ENCODE data around the gene UXS1.

The UXS1 gene

DNA sequence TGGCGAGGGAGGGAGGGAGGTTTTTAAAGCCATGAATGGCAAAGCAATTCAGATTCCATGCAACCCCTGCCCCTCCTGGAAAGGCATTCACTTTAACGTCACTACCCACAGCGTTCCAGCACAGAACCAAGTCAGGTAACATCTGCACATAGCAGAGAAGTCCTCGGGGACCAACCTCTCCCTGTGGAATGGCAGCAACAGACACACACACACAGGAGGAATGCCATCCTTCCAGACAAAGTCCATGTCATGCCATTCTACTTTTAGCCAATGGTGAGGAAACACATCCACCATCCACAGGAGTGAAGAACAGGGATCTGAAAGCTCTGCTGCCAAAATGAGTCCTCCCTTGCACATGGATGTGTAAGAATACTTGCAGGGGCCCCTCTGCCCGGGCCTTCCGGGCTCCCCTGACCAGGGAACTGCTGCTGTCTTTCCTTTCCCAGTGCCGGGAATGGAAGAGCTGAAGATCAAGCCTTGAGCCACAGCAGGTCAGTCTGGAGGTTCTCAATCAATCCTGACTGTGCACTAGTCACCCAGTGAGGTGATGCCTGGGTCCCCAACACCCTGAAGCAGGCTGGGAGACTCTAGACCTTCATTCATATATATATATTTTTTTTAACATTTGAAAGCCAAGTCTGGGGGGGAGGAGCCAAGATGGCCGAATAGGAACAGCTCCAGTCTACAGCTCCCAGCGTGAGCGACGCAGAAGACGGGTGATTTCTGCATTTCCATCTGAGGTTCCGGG lies 63.7 kb downstream of the UXS1 start:
- no peak for DNase-seq (ENCODE audit: low read depth in 2 of 2)

DNA sequence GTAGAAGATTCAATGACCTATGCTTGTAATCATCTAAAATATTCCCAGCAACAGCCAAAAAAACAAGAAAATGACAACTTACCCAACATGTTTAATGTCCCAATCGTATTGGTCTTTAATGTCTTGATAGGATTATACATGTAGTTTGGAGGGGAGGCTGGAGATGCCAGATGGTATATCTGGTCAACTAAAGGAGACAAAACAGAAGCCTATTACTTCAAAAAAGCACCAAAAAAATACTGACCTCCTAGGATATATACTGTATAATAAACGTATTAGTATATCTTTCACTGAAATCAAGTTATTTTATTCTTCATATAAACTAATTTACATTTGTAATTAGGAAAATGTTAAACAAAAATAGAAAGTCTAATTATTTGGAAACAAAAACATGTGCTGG lies 64.5 kb downstream of the UXS1 start:
- no peak for DNase-seq (ENCODE audit: low read depth in 2 of 2)

DNA sequence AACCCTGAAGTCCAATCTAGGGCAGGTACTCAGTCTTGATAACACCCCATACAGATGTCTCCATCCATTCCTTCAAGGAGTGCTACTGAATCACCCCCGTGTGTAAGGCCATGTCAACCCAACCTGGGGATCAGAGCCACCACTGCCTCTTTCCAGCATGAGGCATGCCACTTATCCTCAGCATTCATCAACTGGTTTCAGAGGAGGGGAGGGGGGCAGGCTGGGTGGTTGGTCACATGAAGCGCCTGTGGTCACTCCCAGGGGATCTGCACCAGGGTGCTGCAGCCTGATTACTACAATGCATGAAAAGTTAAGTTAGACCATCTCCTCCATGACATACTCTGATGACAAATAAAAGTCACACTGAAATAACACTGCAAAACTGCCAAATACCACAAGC lies 65.0 kb downstream of the UXS1 start:
- no peak for DNase-seq (ENCODE audit: low read depth in 2 of 2)

DNA sequence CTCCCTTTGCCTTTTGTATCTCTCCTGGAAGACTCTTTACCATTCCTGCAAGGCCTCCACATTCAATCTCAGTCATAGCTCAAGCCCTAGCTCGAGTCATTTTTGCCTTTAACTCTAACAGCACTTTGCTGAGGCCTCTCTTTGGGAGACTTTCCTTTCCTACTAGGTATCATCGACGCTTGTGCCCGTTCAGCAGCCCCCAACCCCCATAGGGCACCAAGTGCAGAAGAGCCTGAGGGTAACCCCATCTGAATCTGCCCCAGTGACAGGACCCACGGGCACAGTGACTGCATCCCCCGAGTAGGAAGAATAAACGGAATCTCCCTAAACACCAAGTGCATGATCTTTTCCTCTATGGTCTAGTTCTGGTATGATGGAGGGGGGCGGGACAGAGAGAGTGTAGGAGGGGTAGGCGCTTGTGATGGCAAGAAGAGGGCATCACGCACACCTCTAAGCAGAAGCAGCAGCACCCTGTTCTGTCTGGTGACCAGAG lies 66.3 kb downstream of the UXS1 start:
- no peak for DNase-seq (ENCODE audit: low read depth in 2 of 2)

DNA sequence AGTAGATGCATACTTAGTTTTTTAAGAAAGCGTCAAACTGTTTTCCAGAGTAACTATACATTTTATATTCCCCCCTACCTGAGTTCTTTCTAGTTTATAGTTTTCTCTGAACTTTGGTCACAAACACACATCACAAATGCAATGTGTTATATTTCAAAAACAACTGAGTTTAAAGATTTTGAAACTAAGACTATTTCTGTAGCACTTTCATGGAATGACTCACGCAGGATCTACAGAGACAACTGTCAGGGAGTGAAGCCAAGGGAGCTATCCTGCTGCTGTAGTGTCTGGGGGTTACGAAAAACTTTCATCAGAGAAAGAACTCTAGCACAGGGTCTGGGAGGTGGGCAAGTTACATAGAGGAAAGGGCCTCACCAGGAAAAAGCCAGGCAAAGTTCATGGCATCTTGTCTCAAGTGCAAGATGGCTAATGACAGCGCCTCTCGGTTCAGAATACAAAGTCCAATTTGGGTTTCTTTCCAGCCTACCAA lies 66.8 kb downstream of the UXS1 start:
- DNase-seq (ENCODE audit: low read depth in 2 of 2): no peak

DNA sequence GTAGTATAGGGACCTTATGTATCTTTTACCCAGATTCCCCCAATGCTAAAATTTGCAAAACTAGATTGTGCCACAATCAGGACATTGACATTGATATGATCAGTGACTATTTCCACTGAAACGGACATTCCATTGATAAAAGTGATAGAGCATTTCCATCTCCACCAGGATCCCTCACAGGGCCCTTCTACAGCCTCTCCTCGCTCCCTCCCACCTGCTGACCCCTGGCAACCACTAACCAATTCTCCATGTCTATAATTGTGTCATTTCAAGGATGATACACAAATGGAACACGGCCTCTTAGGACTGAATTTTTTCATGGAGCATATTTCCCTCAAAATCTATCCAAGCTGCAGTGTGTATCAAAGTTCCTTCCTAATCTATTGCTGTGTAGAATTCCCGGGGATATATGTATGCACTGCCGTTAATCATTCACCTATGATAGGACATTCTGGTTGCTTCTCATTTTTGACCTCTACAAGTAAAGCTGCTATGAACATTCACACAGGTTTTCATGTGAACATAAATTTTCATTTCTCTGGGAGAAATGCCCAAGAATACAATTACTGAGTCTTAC lies 67.3 kb downstream of the UXS1 start:
- no peak for DNase-seq (ENCODE audit: low read depth in 2 of 2)

DNA sequence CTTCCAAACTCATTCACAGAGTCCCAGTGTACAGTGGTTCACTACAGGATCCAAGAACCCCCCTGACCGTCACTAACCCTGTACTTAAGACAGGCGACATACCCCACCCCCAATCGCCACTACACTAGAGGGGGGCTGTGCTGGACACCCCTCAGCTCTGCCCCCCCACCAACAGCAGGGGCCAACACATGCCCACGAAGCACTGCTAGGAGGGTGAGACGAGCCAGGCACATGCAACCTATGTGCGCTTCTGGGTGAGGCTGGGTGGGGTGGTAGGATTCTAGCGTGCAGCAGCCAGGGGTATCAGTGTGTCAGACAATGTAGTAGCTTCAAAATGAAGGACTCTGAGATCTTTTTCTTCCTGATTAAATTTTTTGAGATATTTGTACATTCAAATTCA lies 67.8 kb downstream of the UXS1 start:
- DNase-seq (ENCODE audit: low read depth in 2 of 2): no peak

DNA sequence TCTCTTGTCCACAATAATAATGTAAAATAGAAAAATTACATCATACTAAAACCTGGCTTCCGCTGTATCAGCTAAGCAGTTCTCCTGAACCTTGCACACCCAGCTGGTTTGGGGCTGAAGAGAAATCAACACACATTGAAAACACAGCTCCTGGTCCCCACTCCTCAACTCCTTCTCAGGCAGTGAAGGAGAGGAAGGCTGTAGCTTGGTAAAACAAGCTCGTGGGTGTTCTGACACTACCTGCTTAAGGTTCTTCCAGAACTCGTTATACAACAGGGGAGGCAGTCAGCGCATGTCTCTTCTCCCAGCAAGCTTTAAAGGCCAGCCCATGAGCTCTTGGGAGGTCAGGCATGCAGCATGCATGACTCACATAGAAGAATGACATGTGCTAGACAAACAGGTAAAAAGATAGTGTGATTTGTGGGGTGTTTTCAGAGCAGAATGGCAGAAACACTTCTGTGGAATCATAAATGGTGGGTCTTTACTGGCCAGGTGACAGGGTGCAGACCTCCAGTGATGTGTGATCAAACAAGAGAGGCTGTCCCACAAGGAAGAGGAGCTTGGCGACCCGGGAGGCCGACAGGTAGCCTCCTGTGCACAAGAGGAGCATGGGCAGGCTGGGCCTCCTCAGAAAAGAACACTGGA lies 69.1 kb downstream of the UXS1 start:
- DNase-seq (ENCODE audit: low read depth in 2 of 2): no peak

DNA sequence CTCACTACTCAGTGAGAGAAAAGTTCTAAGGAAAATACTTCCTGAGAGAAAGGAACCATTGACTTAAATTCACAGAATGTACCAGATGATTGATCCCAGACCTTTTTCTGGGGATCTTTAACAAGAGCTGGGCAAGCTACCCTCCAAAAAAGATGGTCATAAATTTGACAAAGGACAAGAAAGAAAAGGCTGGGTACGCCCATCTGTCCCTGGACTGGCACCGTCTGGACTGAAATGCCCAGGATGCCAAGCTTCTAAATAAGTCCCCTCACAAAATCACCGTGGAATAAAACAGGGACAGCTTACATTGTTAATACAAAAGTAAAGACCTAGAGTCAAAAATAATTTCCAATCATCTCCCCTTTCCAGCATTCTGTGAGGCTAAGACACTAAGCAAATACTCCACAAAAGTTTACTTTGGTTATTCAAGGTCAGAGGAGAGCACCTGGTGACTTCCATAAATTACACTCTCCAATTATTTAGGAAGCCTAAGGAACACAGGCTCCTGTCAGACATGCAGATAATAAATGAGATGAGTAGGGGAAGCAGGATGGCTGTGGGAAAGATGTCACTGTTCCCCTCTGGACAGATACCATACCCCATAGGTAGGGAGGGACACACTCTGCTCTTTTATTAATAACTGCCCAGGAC lies 69.9 kb downstream of the UXS1 start:
- DNase-seq (ENCODE audit: low read depth in 2 of 2): no peak

DNA sequence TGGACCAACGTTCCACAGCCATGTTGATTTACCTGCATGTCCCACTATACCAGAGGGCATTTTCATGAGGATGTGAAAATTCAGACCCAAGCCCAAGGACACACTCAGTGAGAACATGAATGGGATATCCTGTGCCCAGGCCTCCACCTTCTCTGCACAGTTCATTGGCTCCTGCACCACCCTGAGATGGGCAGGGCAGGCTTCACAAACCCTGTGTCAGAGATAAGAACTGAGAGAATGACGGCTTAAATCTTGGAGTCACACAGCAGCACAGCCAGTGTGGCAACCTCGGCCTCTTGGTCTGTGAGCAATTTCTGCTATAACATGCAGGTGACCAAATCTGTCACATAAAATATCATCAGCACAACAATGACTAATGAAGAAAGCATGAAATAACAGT lies 71.9 kb downstream of the UXS1 start:
- DNase-seq (ENCODE audit: low read depth in 2 of 2): no peak

DNA sequence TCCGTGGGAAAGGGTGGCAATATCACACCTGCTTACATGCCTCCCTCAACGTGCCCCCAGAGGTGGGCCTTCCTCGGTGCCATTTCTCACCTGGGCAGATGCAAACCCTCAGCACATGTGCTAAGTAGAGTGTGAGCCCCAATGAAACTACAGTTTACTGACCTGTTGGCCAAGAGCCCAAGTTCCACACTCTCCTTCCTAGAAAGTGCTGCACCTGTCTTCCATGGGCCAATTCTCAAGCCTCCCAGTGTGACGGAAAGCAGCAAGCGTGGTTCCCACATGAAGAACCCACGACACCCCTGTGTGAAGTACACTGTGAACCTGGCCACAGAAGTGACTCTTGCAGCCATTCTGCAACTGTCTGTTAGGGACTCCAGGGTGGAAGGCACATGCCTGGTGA lies 73.7 kb downstream of the UXS1 start:
- DNase-seq (ENCODE audit: low read depth in 2 of 2): no peak

DNA sequence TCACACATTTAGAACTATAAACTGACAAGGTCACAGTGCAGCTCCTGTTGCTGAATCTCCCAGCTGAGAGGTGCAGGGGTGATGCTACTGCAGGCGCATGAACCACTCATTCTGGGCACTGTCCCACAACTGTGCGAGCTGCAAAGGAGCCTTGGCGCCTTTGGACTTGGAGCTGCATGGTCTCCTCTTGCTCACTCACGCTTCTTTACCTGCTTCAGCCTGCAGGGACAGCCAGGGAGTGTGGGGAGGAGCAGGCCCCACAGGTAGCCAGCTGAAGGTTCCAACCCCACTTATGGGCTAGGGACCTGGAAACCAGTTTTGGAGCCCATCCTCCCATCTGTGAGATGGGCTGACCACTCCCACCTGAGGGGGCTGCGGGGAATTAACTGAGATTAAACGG lies 75.0 kb downstream of the UXS1 start:
- no peak for DNase-seq (ENCODE audit: low read depth in 2 of 2)

DNA sequence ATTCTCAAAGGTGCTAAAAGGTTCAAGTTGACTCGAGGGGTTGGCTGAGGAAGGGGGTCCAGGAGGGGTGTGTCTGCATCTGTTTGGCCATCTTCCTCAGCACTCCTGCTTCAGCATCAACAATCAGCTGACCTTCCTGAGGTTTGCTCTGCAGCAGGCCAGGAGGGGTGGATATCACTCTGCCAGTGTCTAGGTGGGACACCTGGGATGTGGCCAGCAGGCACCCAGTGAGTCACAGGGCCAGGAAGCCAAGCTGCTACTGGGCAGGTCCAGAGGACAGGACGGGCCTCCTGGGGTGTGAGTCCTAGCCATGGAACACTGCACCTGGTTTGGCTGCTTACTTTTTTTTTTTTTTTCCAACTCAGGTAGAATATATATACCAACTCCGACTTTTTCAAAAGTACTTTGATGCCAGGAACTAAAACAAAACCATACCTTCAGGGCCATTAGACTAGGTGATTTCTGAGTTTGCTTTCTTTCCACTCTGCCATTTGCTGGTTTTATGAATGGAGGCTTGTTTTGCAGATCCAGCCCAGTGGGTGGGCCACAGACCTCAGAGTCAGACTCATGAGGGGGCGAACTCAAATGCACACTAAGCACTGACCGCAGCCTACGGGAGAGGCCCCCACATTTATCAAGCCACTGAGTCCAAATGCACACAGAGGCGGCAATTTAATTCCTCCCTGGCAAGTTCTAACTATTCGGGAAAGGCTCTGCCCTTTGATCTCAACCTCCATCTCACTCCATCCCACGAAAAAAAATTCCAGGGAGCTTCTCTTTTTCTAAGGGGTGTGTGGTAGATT lies 76.0 kb downstream of the UXS1 start:
- no peak for DNase-seq (ENCODE audit: low read depth in 2 of 2)

DNA sequence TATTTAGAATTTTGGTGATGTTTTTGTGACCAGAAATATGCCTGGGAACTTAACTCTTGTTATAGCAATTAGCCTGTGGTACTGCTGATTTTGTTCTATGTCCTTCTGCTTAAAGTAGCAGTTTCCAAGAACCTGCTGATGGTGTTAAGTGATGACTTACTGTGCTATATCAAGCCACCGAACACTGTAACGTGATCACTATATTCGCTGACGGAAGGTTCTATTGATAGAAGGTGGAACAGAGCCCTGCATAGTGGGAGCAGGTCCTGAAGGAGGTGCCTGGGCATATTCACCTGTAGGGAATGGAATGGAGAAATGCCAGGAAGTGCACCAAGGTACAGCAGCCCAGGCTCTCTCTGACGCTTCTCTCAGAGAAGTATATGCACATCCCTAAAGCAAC lies 76.8 kb downstream of the UXS1 start:
- no peak for DNase-seq (ENCODE audit: low read depth in 2 of 2)

DNA sequence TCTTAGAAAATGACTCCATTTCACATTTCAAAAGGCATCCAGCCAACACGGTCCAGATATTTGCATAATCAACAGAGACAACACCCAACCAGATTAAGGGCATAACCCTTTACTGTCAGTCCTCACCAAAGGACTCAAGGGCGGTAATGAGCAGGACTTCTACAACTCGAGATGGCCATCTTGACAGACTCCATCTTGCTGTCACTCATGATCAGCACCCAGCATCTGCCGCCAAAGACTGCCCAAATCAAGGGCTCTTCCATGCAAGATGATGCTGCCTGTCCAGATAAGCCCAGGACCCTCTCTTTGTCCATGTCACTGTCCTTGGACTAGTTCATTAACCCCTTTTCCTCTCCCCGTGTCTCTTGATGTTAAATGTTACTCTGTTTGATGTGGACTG lies 77.9 kb downstream of the UXS1 start:
- DNase-seq (ENCODE audit: low read depth in 2 of 2): no peak

DNA sequence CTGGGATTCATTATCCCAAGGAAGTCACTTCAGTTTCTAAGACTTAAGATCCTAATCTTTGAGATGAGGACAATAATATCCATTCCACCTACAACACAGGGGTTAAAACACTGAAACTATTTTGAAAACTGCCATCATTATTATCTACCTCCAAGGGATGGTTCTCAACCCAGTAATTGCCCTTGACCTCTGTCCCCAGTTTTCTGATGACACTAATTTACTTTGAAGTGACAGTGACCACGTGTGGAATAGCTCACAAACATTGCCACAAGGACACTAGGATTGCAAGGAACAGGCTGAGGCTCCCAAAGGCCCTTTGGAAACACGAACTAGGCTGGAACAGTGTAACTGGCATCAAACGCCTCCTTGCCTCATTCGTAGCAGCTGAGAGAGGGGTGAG lies 78.4 kb downstream of the UXS1 start:
- DNase-seq (ENCODE audit: low read depth in 2 of 2): no peak

DNA sequence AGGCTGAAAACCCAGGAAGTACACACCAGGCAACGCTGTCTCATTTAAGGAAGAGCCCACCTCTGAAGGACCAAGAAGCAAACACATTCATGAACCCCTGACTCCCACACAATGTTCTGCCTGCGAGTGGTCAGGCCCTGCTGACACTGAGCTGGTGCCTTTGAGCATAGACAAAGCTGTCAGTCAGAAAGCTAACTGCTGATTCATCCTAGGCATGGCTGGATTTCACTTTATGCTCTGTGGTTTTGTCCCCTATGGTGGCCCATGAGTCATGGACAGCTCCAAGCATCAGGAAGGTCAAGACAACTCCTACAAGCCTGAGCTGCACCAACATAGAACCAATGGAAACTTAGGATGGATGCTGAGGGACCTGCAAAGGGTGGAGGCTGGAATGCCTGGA lies 78.9 kb downstream of the UXS1 start:
- no peak for DNase-seq (ENCODE audit: low read depth in 2 of 2)

DNA sequence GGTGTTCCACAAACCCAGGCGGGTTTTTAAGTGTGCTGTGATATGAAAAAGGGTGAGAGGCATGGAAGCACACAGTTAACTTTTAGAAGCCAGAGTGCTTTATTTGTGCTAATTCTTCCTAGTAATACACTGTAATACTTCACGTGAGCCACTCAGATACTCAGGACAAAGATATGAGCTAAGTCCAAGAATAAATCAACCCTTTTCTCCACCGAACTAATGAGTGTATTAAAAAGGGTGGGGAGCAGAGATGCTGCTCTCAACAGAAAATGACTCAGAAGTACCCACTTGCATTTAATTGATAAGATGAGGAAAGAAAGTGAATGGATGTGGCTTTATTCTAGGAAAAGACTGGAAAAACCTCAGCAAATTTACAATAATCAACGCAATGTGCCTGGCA lies 79.9 kb downstream of the UXS1 start:
- DNase-seq (ENCODE audit: low read depth in 2 of 2): no peak

DNA sequence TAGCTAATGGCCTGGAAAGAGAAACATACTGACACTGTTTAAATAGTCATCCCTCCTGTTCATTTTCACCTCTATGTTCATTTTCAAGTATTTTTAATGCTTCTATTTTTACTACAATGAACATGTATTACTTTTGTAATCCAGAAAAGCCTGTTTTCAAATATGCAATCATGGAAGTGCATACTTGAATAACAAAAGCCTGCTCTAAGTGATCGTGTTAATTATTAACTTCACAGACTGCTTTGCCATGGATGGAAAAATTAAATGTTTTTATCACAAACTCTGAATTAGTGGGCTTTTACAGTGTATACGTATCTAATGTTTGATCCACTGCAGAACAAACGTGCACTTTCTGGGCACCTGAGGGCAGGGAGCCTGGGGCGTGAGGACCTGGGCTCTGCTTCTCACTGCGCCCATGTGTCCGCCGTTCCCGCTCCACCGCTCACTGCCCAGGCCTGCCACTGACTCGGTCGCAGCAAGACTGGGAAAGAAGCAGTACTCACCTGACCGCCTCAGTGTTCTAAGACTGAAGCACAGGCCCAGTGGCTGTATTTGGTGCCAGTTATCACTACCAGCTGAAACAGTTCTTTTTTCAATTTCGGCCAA lies 80.6 kb downstream of the UXS1 start:
- DNase-seq (ENCODE audit: low read depth in 2 of 2): no peak

DNA sequence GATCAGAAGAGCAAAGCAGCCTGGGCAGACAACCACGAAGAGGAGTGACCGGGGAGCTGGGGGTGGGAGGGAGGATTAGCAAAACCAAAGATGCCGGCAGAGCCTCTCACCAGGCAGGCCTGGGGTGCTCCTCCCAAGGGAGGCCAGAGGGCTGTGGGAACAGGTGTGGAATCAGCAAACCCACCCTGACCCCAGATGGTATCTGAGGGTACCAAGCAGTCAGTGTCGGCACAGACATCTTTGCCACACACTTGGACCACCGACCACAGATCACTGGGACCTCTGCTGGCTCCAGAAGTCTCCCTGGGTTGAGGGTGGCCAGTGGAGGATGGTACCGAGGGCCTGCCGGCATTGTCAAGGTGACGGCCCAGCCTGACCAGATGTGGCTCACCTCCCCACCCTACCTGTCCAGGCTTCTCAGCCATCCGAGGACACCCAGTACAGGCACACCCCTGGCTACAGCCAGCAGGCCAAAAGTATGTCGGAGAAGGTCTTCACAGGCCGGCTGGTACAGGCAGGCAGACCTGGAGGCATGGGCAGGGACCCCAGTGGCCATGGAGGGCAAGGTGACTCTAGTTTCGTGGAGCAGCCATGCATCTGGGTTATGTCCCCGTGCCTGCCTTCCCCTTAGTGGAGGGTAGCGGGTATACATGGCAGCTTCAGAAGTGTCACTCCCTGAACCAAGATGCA lies 82.1 kb downstream of the UXS1 start:
- no peak for DNase-seq (ENCODE audit: low read depth in 2 of 2)

Data from stimulated activated CD4-positive, alpha-beta T cell treated with anti-CD3 and anti-CD28 coated beads, Interleukin-1b, Interleukin-23, amount 100 ng/mL, for 1 hour (primary cell).